ENCODE results near the gene ZNF763. TPM values are rescaled to one million over a fixed set of nuclear protein-coding genes. Genes with fewer than 3 reads are reported as not detected.
A peak's percentile ranks its signal among the peaks of the same experiment; 100 is the strongest.
"Not testable (repeated sequence)": the region's sequence is repeated elsewhere in the genome, so short reads cannot be mapped to it uniquely, and the experiment has no call there.

The ZNF763 gene
- total RNA-seq: 6.6 TPM

DNA sequence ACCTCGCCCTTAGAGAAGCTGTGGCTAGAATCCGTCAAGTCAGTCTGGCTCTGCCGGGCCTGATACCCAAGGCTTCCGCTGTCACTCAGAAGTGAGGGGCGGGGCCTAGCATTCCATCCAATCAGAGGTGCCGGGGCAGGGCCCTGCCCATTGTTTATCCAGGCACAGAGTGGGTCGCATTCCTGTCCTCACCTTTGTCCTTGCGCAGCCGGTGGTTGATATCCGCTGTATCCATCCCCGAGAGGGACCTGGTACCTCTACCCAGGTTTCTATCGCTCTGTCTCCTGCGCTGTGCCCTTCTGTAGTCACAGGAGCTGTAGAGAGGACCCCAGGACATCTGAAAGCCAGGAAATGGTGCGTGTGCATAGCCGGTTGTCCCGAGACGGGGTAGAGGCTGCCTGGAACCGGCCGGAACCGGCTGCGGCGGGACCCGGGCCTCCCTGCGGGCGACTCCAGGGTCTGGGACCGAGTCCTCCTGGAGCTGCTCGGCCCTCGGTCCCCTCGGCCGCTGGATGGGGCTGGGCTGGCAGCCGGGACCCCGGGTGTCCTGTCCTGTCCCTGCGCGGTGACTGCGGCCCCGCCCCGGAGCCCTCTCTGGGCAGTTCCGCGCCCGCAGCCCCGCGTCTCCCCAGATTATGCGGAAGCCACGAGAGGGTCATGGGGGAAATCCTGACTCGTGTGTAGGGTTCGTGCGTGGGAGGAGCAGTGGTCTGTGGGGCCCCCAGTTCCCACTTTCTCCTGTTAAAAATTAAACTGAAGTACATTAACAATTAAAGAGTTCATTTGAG is at the start of gene ZNF763:
Gene ZNF763, plus strand, starts transcription at position 183 of the 788 bp plus-strand sequence. Its CDS starts 169 bp downstream, at position 352.
- DNase-seq (ENCODE audit: low spot score) (peak; percentile 95), ATAC-seq (peak; percentile 98)
- intact Hi-C loops (cut with DNase I): no loop called here

DNA sequence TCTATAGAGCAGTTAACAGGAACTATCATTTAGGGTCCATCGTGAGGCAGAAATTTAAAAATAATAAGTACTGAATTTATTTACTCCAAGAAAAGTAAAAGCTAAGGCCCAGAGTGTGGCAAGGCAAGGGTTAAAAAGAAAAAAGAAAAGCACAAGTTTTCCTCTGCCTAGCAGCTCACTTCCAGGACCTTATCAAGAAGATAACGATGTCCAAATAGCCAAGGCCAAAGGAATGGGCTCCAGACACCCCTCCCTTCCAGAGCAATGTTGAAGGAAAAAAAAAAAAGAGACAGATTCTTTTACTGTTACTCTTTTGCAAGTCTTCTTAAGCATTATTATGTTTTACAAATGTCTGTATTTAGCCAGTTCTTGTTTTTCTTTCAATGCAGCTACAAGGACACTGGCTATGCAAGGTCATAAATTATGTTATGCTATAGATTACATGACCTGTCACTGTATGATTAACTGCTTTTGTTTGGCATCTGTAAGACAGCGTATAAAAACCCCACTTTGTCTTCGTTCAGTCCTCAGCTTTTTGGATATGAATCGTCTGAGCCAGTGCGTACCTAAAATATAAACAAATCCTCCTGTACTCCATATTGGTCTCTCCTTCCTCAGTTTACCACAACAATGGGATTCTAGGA is 42.9 kb upstream of the ZNF763 start:
- intact Hi-C loops (cut with DNase I): no loop called here
- DNase-seq (ENCODE audit: low spot score): no peak
- no peak for ATAC-seq

DNA sequence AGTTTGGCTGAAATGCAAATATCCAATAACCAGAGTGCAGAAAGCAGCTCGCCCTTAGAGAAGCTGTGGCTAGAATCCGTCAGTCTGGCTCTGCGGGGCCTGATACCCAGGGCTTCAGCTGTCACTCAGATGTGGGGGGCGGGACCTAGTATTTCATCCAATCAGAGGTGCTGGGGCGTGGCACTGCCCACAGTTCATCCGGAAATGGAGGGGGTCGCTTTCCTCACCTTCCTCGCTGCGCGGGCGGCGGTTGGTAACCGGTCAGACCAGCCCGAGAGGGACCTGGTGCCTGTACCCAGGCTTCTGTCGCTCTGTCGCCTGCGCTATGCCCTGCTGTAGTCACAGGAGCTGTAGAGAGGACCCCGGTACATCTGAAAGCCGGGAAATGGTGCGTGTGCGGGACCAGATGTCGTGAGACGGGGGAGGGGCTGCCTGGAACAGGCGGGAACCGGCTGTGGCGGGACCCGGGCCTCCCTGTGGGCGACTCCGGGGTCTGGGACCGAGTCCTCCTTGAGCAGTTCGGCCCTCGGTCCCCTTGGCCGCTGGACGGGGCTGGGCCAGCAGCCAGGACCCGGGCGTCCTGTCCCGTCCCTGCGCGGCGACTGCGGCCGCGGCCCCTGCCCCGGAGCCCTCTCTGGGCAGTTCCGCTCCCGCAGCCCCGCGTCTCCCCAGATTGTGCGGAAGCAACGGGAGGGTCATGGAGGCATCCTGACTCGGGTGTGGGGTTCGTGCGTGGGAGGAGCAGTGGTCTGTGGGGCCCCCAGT is 39.8 kb upstream of the ZNF763 start, which contains the start of gene ZNF700:
Gene ZNF700, plus strand, starts transcription at position 222 of the 765 bp plus-strand sequence. Its CDS starts 104 bp downstream, at position 326.
- ATAC-seq: peak; percentile 99
- DNase-seq (ENCODE audit: low spot score): peak; percentile 97
- intact Hi-C loops (cut with DNase I): no loop called here

DNA sequence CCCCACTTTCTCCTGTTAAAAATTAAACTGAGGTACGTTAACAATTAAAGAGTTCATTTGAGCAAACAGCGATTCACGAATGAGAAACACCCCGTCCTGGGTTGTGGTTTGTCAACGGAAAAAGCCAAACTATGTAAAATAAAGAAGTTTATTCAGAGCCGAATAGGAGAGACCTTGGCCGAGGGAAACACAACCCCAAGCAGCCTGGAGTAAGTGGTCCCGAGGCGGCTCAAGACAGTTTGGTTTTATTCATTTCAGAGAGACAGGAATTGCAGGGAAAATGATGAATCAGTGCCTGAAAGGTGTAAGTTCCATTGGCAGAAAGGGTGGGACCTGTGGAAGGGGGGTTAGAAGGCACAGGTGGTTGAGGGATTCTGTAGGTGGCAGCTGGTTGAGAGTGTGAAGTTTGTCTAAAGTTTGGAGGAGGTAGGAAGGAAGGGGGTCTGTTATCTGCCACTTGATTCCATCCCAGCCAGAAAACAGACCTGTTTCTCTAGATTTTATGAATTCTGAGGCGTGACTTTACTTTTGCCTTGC is 39.1 kb upstream of the ZNF763 start:
- intact Hi-C loops (cut with DNase I); DNase-seq (ENCODE audit: low spot score); ATAC-seq: not testable (repeated sequence)

DNA sequence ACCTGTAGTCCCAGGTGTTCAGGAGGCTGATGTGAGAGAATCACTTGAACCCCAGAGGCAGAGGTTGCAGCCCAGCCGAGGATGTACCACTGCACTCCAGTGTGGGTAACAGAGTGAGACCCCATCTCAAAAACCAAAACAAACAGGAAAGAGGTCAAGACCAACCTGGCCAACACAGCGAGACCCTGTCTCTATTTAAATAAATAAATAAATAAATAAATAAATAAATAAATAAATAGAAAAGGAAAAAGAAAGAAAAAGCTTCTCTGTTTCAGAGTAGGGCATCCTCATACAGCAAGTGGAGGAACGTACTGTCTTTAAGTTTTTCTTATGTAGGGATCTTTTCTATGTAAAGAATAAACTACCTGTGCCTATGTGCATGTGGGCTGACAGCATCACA is 37.6 kb upstream of the ZNF763 start:
- DNase-seq (ENCODE audit: low spot score) (no peak), ATAC-seq (no peak)
- intact Hi-C loops (cut with DNase I): no loop called here

DNA sequence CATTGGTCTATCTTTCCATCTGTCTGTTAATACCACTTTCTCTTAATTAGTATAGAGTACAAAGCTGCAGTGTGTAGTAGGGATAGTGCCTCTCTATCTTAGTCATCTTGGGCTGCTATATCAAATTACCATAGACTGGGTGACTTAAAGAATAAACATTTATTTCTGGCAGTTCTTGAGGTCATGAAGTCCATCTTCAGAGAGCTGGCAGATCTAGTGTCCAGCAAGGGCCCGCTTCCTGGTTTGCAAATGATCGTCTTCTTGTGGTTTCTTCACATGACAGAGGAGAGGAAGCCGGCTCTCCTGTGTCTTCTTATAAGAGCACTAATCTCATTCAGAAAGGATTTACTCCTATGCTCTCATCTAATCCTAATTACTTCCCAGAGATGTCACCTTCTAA is 33.8 kb upstream of the ZNF763 start:
- DNase-seq (ENCODE audit: low spot score) (no peak), ATAC-seq (no peak)
- intact Hi-C loops (cut with DNase I): no loop called here

DNA sequence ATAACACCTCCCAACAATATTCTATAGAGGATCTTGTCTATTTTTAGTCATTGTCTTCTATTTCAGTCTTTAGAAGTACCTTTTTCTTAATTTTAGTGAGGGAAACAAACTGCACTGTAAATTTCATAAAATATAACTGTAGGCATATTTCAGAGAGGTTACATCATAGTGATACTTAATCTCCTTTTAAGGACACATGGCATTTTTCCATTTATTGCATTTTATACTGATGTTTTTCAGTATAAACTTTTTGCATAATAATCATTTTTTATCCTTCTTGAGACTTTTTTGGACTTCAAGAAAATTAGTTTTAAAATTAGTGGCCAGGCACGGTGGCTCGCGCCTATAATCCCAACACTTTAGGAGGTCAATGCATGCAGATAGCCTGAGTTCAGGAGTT is 33.3 kb upstream of the ZNF763 start:
- no peak for ATAC-seq
- intact Hi-C loops (cut with DNase I): no loop called here

DNA sequence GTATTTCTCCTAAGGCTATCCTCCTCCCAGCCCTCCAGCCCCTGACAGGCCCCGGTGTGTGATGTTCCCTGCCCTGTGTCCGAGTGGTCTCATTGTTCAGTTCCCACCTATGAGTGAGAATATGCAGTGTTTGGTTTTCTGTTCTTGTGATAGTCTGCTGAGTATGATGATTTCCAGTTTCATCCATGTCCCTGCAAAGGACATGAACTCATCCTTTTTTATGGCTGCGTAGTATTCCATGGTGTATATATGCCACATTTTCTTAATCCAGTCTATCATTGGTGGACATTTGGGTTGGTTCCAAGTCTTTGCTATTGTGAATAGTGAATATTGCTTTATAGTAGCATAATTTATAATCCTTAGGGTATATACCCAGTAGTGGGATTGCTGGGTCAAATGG is 29.0 kb upstream of the ZNF763 start:
- DNase-seq (ENCODE audit: low spot score); intact Hi-C loops (cut with DNase I); ATAC-seq: not testable (repeated sequence)

More for the DNA sequence above, 33.3 kb upstream of the ZNF763 start:
- DNase-seq (ENCODE audit: low spot score): no peak

DNA sequence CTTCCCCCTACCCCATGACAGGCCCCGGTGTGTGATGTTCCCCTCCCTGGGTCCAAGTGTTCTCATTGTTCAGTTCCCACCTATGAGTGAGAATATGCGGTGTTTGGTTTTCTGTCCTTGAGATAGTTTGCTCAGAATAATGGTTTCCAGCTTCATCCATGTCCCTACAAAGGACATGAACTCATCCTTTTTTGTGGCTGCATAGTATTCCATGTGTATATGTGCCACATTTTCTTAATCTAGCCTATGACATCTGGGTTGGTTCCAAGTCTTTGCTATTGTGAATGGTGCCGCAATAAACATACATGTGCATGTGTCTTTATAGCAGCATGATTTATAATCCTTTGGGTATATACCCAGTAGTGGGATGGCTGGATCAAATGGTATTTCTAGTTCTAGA is 26.5 kb upstream of the ZNF763 start:
- intact Hi-C loops (cut with DNase I); DNase-seq (ENCODE audit: low spot score); ATAC-seq: not testable (repeated sequence)

DNA sequence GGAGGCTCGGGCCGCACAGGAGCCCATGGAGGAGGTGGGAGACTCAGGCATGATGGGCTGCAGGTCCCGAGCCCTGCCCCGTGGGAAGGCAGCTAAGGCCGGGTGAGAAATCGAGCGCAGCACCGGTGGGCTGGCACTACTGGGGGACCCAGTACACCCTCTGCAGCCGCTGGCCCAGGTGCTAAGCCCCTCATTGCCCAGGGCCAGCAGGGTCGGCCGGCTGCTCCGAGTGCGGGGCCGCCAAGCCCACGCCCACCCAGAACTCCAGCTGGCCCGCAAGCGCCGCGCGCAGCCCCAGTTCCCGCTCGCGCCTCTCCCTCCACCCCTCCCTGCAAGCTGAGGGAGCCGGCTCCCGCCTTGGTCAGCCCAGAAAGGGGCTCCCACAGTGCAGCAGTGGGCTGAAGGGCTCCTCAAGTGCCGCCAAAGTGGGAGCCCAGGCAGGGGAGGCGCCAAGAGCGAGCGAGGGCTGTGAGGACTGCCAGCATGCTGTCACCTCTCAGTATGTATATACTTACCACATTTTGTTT is 23.4 kb upstream of the ZNF763 start:
- DNase-seq (ENCODE audit: low spot score); intact Hi-C loops (cut with DNase I); ATAC-seq: not testable (repeated sequence)

DNA sequence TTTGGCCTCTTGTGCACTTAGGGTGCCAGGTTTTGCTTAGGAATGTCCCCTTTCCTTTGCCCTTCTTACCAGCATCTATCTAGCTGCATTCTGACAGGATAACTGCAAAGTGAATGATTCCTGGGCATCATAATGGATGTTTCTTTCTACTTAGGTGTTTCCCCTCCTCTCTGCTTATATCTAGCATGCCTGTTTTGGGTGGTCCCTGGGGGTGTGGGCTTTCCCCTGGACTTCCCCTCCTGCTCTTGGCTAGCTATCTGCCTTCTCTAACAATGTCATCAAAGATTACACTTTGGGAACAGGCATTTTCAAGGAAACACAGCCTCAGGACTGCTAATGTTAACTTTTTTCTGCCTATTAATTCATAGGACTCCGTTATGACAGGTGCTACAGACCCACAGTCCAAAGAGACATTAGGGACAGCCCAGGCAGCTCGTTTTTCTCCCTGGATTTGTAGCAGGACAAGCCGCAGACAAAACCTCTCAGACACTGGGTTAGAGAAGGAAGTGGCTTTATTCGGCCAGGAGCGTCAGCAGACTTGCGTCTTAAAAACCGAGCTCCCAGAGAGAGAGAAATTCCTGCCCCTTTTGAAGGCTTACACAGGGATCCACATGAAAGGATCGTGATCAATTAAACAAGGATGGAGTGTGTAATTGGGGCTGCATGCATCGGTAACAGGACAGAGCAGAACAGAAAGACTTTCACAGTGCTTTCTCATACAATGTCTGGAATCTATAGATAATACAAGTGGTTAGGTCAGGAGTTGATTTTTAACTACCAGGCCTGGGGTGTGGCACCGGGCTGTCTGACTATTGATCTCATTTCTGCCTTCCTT is 22.6 kb upstream of the ZNF763 start:
- intact Hi-C loops (cut with DNase I): no loop called here
- ATAC-seq (no peak), DNase-seq (ENCODE audit: low spot score) (no peak)

DNA sequence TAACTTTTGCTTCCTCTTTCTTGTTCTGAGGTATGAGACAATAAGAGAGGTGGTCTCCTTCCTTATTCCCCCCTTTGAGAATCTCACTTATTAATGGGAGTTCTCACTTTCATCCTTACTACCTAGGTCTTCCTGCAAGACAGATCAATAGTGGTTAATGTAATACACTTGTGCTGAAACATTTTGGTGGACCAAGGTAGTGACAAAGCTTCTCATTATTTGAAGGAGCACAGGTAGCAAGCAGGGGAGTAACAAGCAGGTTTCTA is 22.1 kb upstream of the ZNF763 start:
- no peak for ATAC-seq
- intact Hi-C loops (cut with DNase I): no loop called here

DNA sequence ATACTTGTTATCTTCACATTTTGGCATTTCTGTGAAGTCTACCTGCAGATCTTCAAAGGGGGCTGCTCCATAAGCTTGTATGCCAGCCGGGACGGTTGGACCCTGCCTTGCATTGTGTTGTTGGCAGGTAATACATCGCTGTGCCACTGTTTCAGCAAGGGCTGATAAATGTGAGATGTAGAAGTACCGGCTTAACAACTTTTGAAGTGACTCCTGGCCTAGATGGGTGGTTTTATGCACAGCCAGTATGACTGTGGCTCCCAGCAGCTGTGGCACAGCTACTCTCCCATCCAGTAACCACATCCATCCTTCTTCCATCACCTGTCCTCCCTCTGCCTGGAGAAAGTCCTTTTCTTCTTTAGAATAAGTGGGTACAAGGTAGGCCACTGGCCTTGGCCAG is 20.2 kb upstream of the ZNF763 start:
- ATAC-seq (no peak), DNase-seq (ENCODE audit: low spot score) (no peak)
- intact Hi-C loops (cut with DNase I): no loop called here

More for the DNA sequence above, 22.1 kb upstream of the ZNF763 start:
- DNase-seq (ENCODE audit: low spot score): no peak

DNA sequence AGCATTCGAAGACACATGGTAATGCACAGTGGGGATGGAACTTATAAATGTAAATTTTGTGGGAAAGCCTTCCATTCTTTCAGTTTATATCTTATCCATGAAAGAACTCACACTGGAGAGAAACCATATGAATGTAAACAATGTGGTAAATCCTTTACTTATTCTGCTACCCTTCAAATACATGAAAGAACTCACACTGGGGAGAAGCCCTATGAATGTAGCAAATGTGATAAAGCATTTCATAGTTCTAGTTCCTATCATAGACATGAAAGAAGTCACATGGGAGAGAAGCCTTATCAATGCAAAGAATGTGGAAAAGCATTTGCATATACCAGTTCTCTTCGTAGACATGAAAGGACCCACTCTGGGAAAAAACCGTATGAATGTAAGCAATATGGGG is 16.2 kb upstream of the ZNF763 start:
- no peak for ATAC-seq
- no peak for DNase-seq (ENCODE audit: low spot score)
- intact Hi-C loops (cut with DNase I): no loop called here

DNA sequence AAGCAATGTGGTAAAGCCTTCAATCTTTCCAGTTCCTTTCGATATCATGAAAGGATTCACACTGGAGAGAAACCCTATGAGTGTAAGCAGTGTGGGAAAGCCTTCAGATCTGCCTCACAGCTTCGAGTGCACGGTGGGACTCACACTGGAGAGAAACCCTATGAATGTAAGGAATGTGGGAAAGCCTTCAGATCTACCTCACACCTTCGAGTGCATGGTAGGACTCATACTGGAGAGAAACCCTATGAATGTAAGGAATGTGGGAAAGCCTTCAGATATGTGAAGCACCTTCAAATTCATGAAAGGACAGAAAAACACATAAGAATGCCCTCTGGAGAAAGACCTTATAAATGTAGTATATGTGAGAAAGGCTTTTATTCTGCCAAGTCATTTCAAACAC is 15.6 kb upstream of the ZNF763 start:
- DNase-seq (ENCODE audit: low spot score) (no peak), ATAC-seq (no peak)
- intact Hi-C loops (cut with DNase I): no loop called here

DNA sequence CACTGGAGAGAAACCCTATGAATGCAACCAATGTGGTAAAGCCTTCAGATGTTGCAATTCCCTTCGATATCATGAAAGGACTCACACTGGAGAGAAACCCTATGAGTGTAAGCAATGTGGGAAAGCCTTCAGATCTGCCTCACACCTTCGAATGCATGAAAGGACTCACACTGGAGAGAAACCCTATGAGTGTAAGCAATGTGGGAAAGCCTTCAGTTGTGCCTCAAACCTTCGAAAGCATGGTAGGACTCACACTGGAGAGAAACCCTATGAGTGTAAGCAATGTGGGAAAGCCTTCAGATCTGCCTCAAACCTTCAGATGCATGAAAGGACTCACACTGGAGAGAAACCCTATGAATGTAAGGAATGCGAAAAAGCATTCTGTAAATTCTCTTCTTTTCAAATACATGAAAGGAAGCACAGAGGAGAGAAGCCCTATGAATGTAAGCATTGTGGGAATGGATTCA is 15.2 kb upstream of the ZNF763 start:
- DNase-seq (ENCODE audit: low spot score); ATAC-seq: not testable (repeated sequence)

DNA sequence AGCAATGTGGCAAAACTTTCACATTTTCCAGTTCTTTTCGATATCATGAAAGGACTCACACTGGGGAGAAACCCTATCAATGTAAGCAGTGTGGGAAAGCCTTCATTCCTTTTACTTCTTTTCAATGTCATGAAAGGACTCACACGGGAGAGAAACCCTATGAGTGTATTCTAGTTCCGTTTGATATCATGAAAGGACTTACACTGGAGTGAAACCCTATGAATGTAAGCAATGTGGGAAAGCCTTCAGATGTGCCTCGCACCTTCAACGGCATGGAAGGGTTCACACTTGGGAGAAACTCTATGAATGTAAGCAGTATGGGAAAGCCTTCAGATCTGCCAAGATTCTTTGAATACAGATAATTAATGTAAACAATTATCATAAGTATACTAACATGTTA is 14.5 kb upstream of the ZNF763 start:
- DNase-seq (ENCODE audit: low spot score) (no peak), ATAC-seq (no peak)
- intact Hi-C loops (cut with DNase I): no loop called here

More for the DNA sequence above, 15.2 kb upstream of the ZNF763 start:
- intact Hi-C loops (cut with DNase I): not testable (repeated sequence)
